ENCODE results near the gene SPAG4. TPM values are rescaled to one million over a fixed set of nuclear protein-coding genes. Genes with fewer than 3 reads are reported as not detected.
A peak's percentile ranks its signal among the peaks of the same experiment; 100 is the strongest.

The SPAG4 gene
- total RNA-seq, 1 experiment from 2014 or later: 6.4 TPM

GRCh38 chr20:35662551-35662950 lies 46.9 kb downstream of the SPAG4 start:
- no peak for DNase-seq
- no peak overlapping the region for H3K27ac ChIP-seq (ENCODE audit: low read length)
- H2AFZ ChIP-seq (ENCODE audit: low read length): no peak overlapping the region
- peaks cover 71% of the 10 kb centered on the region for H3K79me2 ChIP-seq (ENCODE audit: low read length)
- peak overlapping the region; percentile 93; the same call in 1 of the 2 replicates for H3K9ac ChIP-seq (ENCODE audit: low read length)
- no peaks in the 10 kb centered on the region for H3K27me3 ChIP-seq (ENCODE audit: low read length)
- peak overlapping the region; percentile 96 for H3K4me3 ChIP-seq (ENCODE audit: low read length)
- peaks cover 27% of the 10 kb centered on the region for H3K36me3 ChIP-seq (ENCODE audit: insufficient read depth, low read length)
- H3K4me2 ChIP-seq (ENCODE audit: low read depth, low read length, poor library complexity, severe bottlenecking): peak overlapping the region; percentile 96
- no peaks in the 10 kb centered on the region for H3K9me3 ChIP-seq (ENCODE audit: low read length)
- H3K9me2 ChIP-seq (replicated peaks; ENCODE audit: insufficient read depth, low read length): no peaks in the 10 kb centered on the region
- H3K4me1 ChIP-seq (ENCODE audit: low read length): peaks cover 43% of the 10 kb centered on the region
- peaks cover 63% of the 10 kb centered on the region for H4K20me1 ChIP-seq (ENCODE audit: insufficient read depth, low read depth, low read length)

- Histone ChIP-seq H2AFZ (ENCODE audit: low read length) (no peak overlapping the region), H4K20me1 (ENCODE audit: insufficient read depth, low read depth, low read length) (peaks cover 54% of the 10 kb centered on the region), H3K36me3 (ENCODE audit: insufficient read depth, low read length) (peaks cover 33% of the 10 kb centered on the region), H3K27ac (ENCODE audit: low read length) (peak overlapping the region; percentile 83), H3K4me3 (ENCODE audit: low read length) (peak overlapping the region; percentile 96), H3K79me2 (ENCODE audit: low read length) (peaks cover 62% of the 10 kb centered on the region), H3K27me3 (ENCODE audit: low read length) (no peaks in the 10 kb centered on the region), H3K9ac (ENCODE audit: low read length) (peak overlapping the region; percentile 93), H3K9me3 (ENCODE audit: low read length) (no peaks in the 10 kb centered on the region), H3K9me2 (replicated peaks; ENCODE audit: insufficient read depth, low read length) (no peaks in the 10 kb centered on the region), H3K4me2 (ENCODE audit: low read depth, low read length, poor library complexity, severe bottlenecking) (peak overlapping the region; percentile 96), H3K4me1 (ENCODE audit: low read length) (peaks cover 46% of the 10 kb centered on the region)
- peak; percentile 81 for DNase-seq
Measured at GRCh38 chr20:35663516-35664465, 48.2 kb downstream of the SPAG4 start.

- H2AFZ ChIP-seq (ENCODE audit: low read length): peak within 1 kb of the TSS; percentile 92
- H3K9me2 ChIP-seq (replicated peaks; ENCODE audit: insufficient read depth, low read length): no peaks in the 10 kb centered on the region
- H3K27ac ChIP-seq (ENCODE audit: low read length): peak within 1 kb of the TSS; percentile 83
- DNase-seq: peak; percentile 97
- H3K9ac ChIP-seq (ENCODE audit: low read length): peak within 1 kb of the TSS; percentile 93
- no peaks in the 10 kb centered on the region for H3K27me3 ChIP-seq (ENCODE audit: low read length)
- H3K4me1 ChIP-seq (ENCODE audit: low read length): peaks cover 46% of the 10 kb centered on the region
- peaks cover 54% of the 10 kb centered on the region for H3K79me2 ChIP-seq (ENCODE audit: low read length)
- H3K4me3 ChIP-seq (ENCODE audit: low read length): peak within 1 kb of the TSS; percentile 96
- H3K4me2 ChIP-seq (ENCODE audit: low read depth, low read length, poor library complexity, severe bottlenecking): peak within 1 kb of the TSS; percentile 96
- peaks cover 36% of the 10 kb centered on the region for H3K36me3 ChIP-seq (ENCODE audit: insufficient read depth, low read length)
- H3K9me3 ChIP-seq (ENCODE audit: low read length): no peaks in the 10 kb centered on the region
- peaks cover 48% of the 10 kb centered on the region for H4K20me1 ChIP-seq (ENCODE audit: insufficient read depth, low read depth, low read length)
Measured at GRCh38 chr20:35664466-35665206, 49.0 kb downstream of the SPAG4 start, which contains the start of the genes CPNE1 and RBM12. TSS of gene CPNE1 (minus strand) at chr20:35664900. CDS start at chr20:35632923, 31,977 bp downstream. TSS of gene RBM12 (minus strand) at chr20:35664900. CDS start at chr20:35655322, 9,578 bp downstream.

GRCh38 chr20:35665949-35666288 lies 50.3 kb downstream of the SPAG4 start:
- Histone ChIP-seq H4K20me1 (ENCODE audit: insufficient read depth, low read depth, low read length) (peaks cover 35% of the 10 kb centered on the region), H2AFZ (ENCODE audit: low read length) (no peak overlapping the region), H3K9me2 (replicated peaks; ENCODE audit: insufficient read depth, low read length) (no peaks in the 10 kb centered on the region), H3K79me2 (ENCODE audit: low read length) (peaks cover 41% of the 10 kb centered on the region), H3K36me3 (ENCODE audit: insufficient read depth, low read length) (peaks cover 37% of the 10 kb centered on the region), H3K9ac (ENCODE audit: low read length) (no peak overlapping the region), H3K4me2 (ENCODE audit: low read depth, low read length, poor library complexity, severe bottlenecking) (no peak overlapping the region), H3K27me3 (ENCODE audit: low read length) (no peaks in the 10 kb centered on the region), H3K27ac (ENCODE audit: low read length) (no peak overlapping the region), H3K9me3 (ENCODE audit: low read length) (no peaks in the 10 kb centered on the region), H3K4me3 (ENCODE audit: low read length) (no peak overlapping the region), H3K4me1 (ENCODE audit: low read length) (peaks cover 34% of the 10 kb centered on the region)
- no peak for DNase-seq

- Histone ChIP-seq H3K4me3 (ENCODE audit: low read length) (no peak overlapping the region), H3K27me3 (ENCODE audit: low read length) (no peaks in the 10 kb centered on the region), H3K4me2 (ENCODE audit: low read depth, low read length, poor library complexity, severe bottlenecking) (no peak overlapping the region), H2AFZ (ENCODE audit: low read length) (no peak overlapping the region), H4K20me1 (ENCODE audit: insufficient read depth, low read depth, low read length) (peaks cover 2% of the 10 kb centered on the region), H3K4me1 (ENCODE audit: low read length) (peaks cover 8% of the 10 kb centered on the region), H3K9me2 (replicated peaks; ENCODE audit: insufficient read depth, low read length) (no peaks in the 10 kb centered on the region), H3K9ac (ENCODE audit: low read length) (no peak overlapping the region), H3K9me3 (ENCODE audit: low read length) (no peaks in the 10 kb centered on the region), H3K79me2 (ENCODE audit: low read length) (peaks cover 8% of the 10 kb centered on the region), H3K27ac (ENCODE audit: low read length) (no peak overlapping the region), H3K36me3 (ENCODE audit: insufficient read depth, low read length) (peaks cover 36% of the 10 kb centered on the region)
- DNase-seq: no peak
Measured at GRCh38 chr20:35669221-35669620, 53.6 kb downstream of the SPAG4 start.

GRCh38 chr20:35669681-35670080 lies 54.1 kb downstream of the SPAG4 start:
- Histone ChIP-seq H3K9ac (ENCODE audit: low read length) (no peak overlapping the region), H3K79me2 (ENCODE audit: low read length) (peaks cover 3% of the 10 kb centered on the region), H3K4me1 (ENCODE audit: low read length) (peaks cover 8% of the 10 kb centered on the region), H3K9me3 (ENCODE audit: low read length) (no peaks in the 10 kb centered on the region), H3K27ac (ENCODE audit: low read length) (no peak overlapping the region), H2AFZ (ENCODE audit: low read length) (no peak overlapping the region), H3K36me3 (ENCODE audit: insufficient read depth, low read length) (peaks cover 37% of the 10 kb centered on the region), H3K9me2 (replicated peaks; ENCODE audit: insufficient read depth, low read length) (no peaks in the 10 kb centered on the region), H4K20me1 (ENCODE audit: insufficient read depth, low read depth, low read length) (no peaks in the 10 kb centered on the region), H3K4me3 (ENCODE audit: low read length) (no peak overlapping the region), H3K27me3 (ENCODE audit: low read length) (no peaks in the 10 kb centered on the region), H3K4me2 (ENCODE audit: low read depth, low read length, poor library complexity, severe bottlenecking) (no peak overlapping the region)
- no peak for DNase-seq

Small RNAs within 50 kb of the gene (small RNA-seq; reads per million reads assigned to genes)
- gene RNU6-759P: not detected
- gene RPL37P1: not detected

Other genes starting within 250 kb of the SPAG4 start
- 49.5 and 55.1 TPM in 2 replicates for gene UQCC1, start 203.9 kb upstream of the SPAG4 start, total RNA-seq (2014; rRNA removed; shearing (Covaris generic); ENCODE audit: low replicate concordance)
- gene GDF5, start 177.6 kb upstream of the SPAG4 start, total RNA-seq (2014; rRNA removed; shearing (Covaris generic); ENCODE audit: low replicate concordance): not detected in 2 replicates
- gene CEP250, start 160.2 kb upstream of the SPAG4 start, total RNA-seq (2014; rRNA removed; shearing (Covaris generic); ENCODE audit: low replicate concordance): 10.2 and 42.8 TPM in 2 replicates
- not detected in 2 replicates for gene C20orf173, start 86.2 kb upstream of the SPAG4 start, total RNA-seq (2014; rRNA removed; shearing (Covaris generic); ENCODE audit: low replicate concordance)
- 242 and 305 TPM in 2 replicates for gene ERGIC3, start 73.8 kb upstream of the SPAG4 start, total RNA-seq (2014; rRNA removed; shearing (Covaris generic); ENCODE audit: low replicate concordance)
- 205 and 216 TPM in 2 replicates for gene CPNE1, start 49.1 kb downstream of the SPAG4 start, total RNA-seq (2014; rRNA removed; shearing (Covaris generic); ENCODE audit: low replicate concordance)
- gene RBM12, start 49.1 kb downstream of the SPAG4 start, total RNA-seq (2014; rRNA removed; shearing (Covaris generic); ENCODE audit: low replicate concordance): 39.6 and 78.5 TPM in 2 replicates
- 62.6 and 79.6 TPM in 2 replicates for gene NFS1, start 83.5 kb downstream of the SPAG4 start, total RNA-seq (2014; rRNA removed; shearing (Covaris generic); ENCODE audit: low replicate concordance)
- 242 and 325 TPM in 2 replicates for gene ROMO1, start 83.6 kb downstream of the SPAG4 start, total RNA-seq (2014; rRNA removed; shearing (Covaris generic); ENCODE audit: low replicate concordance)
- gene RBM39, start 126.4 kb downstream of the SPAG4 start, total RNA-seq (2014; rRNA removed; shearing (Covaris generic); ENCODE audit: low replicate concordance): 315 and 375 TPM in 2 replicates
- 27.8 and 41.7 TPM in 2 replicates for gene PHF20, start 156.2 kb downstream of the SPAG4 start, total RNA-seq (2014; rRNA removed; shearing (Covaris generic); ENCODE audit: low replicate concordance)

Data from Karpas-422 (cell line).